Uterus (tissue), 4 donors: ENCODE results near the gene INSIG1. TPM values are rescaled to one million over a fixed set of nuclear protein-coding genes. Genes with fewer than 3 reads are reported as not detected.

Experiments
- DNase-seq, 2 donors: peaks; one replicate each; pipeline ENCODE4 v3.0.0-alpha.2; 2019 to 2020
- H3K27ac ChIP-seq, 2 donors: fragments of 200-600 bp; sonication (generic); 1 replicate in 1 of 2; 2 replicates in 1 of 2; pipeline ENCODE4 v1.5.1; 2016 to 2018
- H3K27me3 ChIP-seq, 2 donors: fragments of 200-600 bp; sonication (generic); one replicate each; pipeline ENCODE4 v1.5.1; 2018 to 2019; ENCODE audit warnings: control low read depth in 1 of 2
- H3K36me3 ChIP-seq, 2 donors: fragments of 200-600 bp; sonication (generic); one replicate each; pipeline ENCODE4 v1.5.1; 2019; ENCODE audit warnings: control low read depth in 1 of 2
- H3K4me1 ChIP-seq, 2 donors: fragments of 200-600 bp; sonication (generic); one replicate each; pipeline ENCODE4 v1.5.1; 2018 to 2019; ENCODE audit warnings: control low read depth in 1 of 2
- H3K4me3 ChIP-seq, 2 donors: fragments of 200-600 bp; sonication (generic); 1 replicate in 1 of 2; 2 replicates in 1 of 2; pipeline ENCODE4 v1.5.1; 2018 to 2019; ENCODE audit warnings: mild to moderate bottlenecking in 1 of 2
- H3K9me3 ChIP-seq, 2 donors: fragments of 200-600 bp; sonication (generic); one replicate each; pipeline ENCODE4 v1.5.1; 2019; ENCODE audit warnings: control low read depth in 1 of 2
- CTCF ChIP-seq, 4 experiments: fragments of 200-600 bp in 2 of 4; fragments of 450-650 bp in 2 of 4; sonication (generic) in 2 of 4; IDR thresholded peaks; one replicate each; pipeline ENCODE4 v1.5.1; 2016 to 2019; ENCODE audit warnings: antibody characterized with exemption in 4 of 4, mild to moderate bottlenecking in 2 of 4, moderate library complexity in 1 of 4
- POLR2A ChIP-seq, 2 donors: fragments of 450-650 bp; IDR thresholded peaks; one replicate each; pipeline ENCODE4 v1.6.1; 2016; ENCODE audit warnings: antibody characterized with exemption in 2 of 2, mild to moderate bottlenecking in 1 of 2, moderate library complexity in 1 of 2
- intact Hi-C: fragments of 100-400 bp; cut with DNase I; formaldehyde crosslinking; loops from one replicate; pipeline ENCODE4 v1.15.1; 2023; ENCODE audit warnings: low total_unique reads
- total RNA-seq, 4 donors: library from RNA; depleted of rRNA in 3 of 4; stranded (reverse); fragments of >200 nt in 3 of 4; gene quantifications; one replicate each; pipeline versions ENCODE4 v1.1.0 to v1.2.4, GENCODE V29; 2014 to 2023
- donor health status: DM: yes; HTN: yes; CAD: no.

Gene INSIG1
- total RNA-seq, 4 donors from 2014 or later, result 11.0 to 46.6 (median 22.0) TPM

GRCh38 chr7:155317114-155317434 lies 19.4 kb downstream of the INSIG1 start:
- no peak for DNase-seq
- Histone ChIP-seq H3K4me1 (no peaks in the 10 kb centered on the region), H3K36me3 (no peaks in the 10 kb centered on the region), H3K27ac (no peak overlapping the region), H3K27me3 (no peaks in the 10 kb centered on the region), H3K9me3 (no peaks in the 10 kb centered on the region), H3K4me3 (no peak overlapping the region)
- intact Hi-C loops, result no loop called here
- no peak for TF ChIP-seq CTCF (IDR thresholded peaks at IDR 0.05)
- TF ChIP-seq POLR2A (IDR thresholded peaks at IDR 0.05), result no peak

- TF ChIP-seq CTCF (IDR thresholded peaks at IDR 0.05), result no peak
- no peak for TF ChIP-seq POLR2A (IDR thresholded peaks at IDR 0.05)
- no peaks in the 10 kb centered on the region for H3K36me3 ChIP-seq
- DNase-seq, result no peak
- intact Hi-C loops, result no loop called here
- no peak overlapping the region for H3K4me3 ChIP-seq
- no peaks in the 10 kb centered on the region for H3K4me1 ChIP-seq
- H3K9me3 ChIP-seq, result no peaks in the 10 kb centered on the region
- no peak overlapping the region for H3K27ac ChIP-seq
- no peaks in the 10 kb centered on the region for H3K27me3 ChIP-seq
These were observed 20.6 kb downstream of the INSIG1 start for GRCh38 chr7:155318245-155318644.

- intact Hi-C loops, result no loop called here
- DNase-seq, result no peak
- Histone ChIP-seq H3K27ac (no peak overlapping the region), H3K36me3 (no peaks in the 10 kb centered on the region), H3K4me1 (no peaks in the 10 kb centered on the region), H3K9me3 (no peaks in the 10 kb centered on the region), H3K4me3 (no peak overlapping the region), H3K27me3 (no peaks in the 10 kb centered on the region)
- TF ChIP-seq CTCF (IDR thresholded peaks at IDR 0.05) (no peak), POLR2A (IDR thresholded peaks at IDR 0.05) (no peak)
These were observed 24.9 kb downstream of the INSIG1 start for GRCh38 chr7:155322530-155322929.

- intact Hi-C loops, result no loop called here
- no peak for DNase-seq
- no peaks in the 10 kb centered on the region for H3K27me3 ChIP-seq
- H3K4me1 ChIP-seq, result no peaks in the 10 kb centered on the region
- no peak overlapping the region for H3K4me3 ChIP-seq
- H3K9me3 ChIP-seq, result no peaks in the 10 kb centered on the region
- H3K36me3 ChIP-seq, result no peaks in the 10 kb centered on the region
- TF ChIP-seq CTCF (IDR thresholded peaks at IDR 0.05), result no peak
- no peak overlapping the region for H3K27ac ChIP-seq
These were observed 25.4 kb downstream of the INSIG1 start for GRCh38 chr7:155323001-155323638.

GRCh38 chr7:155324012-155324917 lies 26.6 kb downstream of the INSIG1 start:
- Histone ChIP-seq H3K4me3 (no peak overlapping the region), H3K27me3 (no peaks in the 10 kb centered on the region), H3K4me1 (no peaks in the 10 kb centered on the region), H3K9me3 (no peaks in the 10 kb centered on the region), H3K36me3 (no peaks in the 10 kb centered on the region), H3K27ac (no peak overlapping the region)
- DNase-seq, result no peak
- TF ChIP-seq CTCF (IDR thresholded peaks at IDR 0.05) (no peak), POLR2A (IDR thresholded peaks at IDR 0.05) (no peak)
- intact Hi-C loops, result no loop called here
